Mesenteric fat pad (tissue), 1 donor: ENCODE data around the gene ZDHHC14. TPM values are rescaled to one million over a fixed set of nuclear protein-coding genes. Genes with fewer than 3 reads are reported as not detected.
"Not testable (repeated sequence)": the region's sequence is repeated elsewhere in the genome, so short reads cannot be mapped to it uniquely, and the experiment has no call there.

Experiments
- DNase-seq: peaks from one replicate; pipeline ENCODE4 v3.0.0-alpha.2; 2020; ENCODE audit warnings: low spot score
- total RNA-seq: library from RNA; stranded (reverse); fragmentation: NEBNext Ultra II Directional; extraction: Animal tissue kit (Norgen Biotek cat#: 25700); gene quantifications from one replicate; pipeline ENCODE4 v1.2.1, GENCODE V29; 2021
- donor health status: DM: yes; HTN: yes; CAD: no.

ZDHHC14 gene
- total RNA-seq, 1 donor from 2014 or later, result 8.5 TPM

- peak; percentile 94 for DNase-seq
These were observed 1.1 kb upstream of the ZDHHC14 start for GRCh38 chr6:157379656-157380457.

GRCh38 chr6:157380458-157380778 lies 572 bp upstream of the ZDHHC14 start:
- no peak for DNase-seq

- DNase-seq, result no peak
These were observed 936 bp downstream of the ZDHHC14 start for GRCh38 chr6:157381631-157382621.

- DNase-seq, result no peak
These were observed 1.8 kb downstream of the ZDHHC14 start for GRCh38 chr6:157382821-157383220.

GRCh38 chr6:157383471-157383870 lies 2.5 kb downstream of the ZDHHC14 start:
- no peak for DNase-seq

GRCh38 chr6:157384962-157385361 lies 4.0 kb downstream of the ZDHHC14 start:
- not testable (repeated sequence) for DNase-seq

- no peak for DNase-seq
These were observed 4.5 kb downstream of the ZDHHC14 start for GRCh38 chr6:157385482-157385881.

GRCh38 chr6:157386023-157386422 lies 5.0 kb downstream of the ZDHHC14 start:
- no peak for DNase-seq

GRCh38 chr6:157386454-157386853 lies 5.5 kb downstream of the ZDHHC14 start:
- DNase-seq, result no peak

- DNase-seq, result no peak
These were observed 7.9 kb downstream of the ZDHHC14 start for GRCh38 chr6:157388924-157389323.

GRCh38 chr6:157390273-157391060 lies 9.5 kb downstream of the ZDHHC14 start:
- no peak for DNase-seq

- no peak for DNase-seq
These were observed 12.1 kb downstream of the ZDHHC14 start for GRCh38 chr6:157392927-157393668.

GRCh38 chr6:157393669-157394327 lies 12.8 kb downstream of the ZDHHC14 start:
- no peak for DNase-seq

GRCh38 chr6:157395199-157395598 lies 14.2 kb downstream of the ZDHHC14 start:
- DNase-seq, result not testable (repeated sequence)

- DNase-seq, result no peak
These were observed 15.0 kb downstream of the ZDHHC14 start for GRCh38 chr6:157396026-157396425.

- no peak for DNase-seq
These were observed 16.7 kb downstream of the ZDHHC14 start for GRCh38 chr6:157397660-157398059.

GRCh38 chr6:157398151-157398550 lies 17.2 kb downstream of the ZDHHC14 start:
- no peak for DNase-seq

- DNase-seq, result no peak
These were observed 19.7 kb downstream of the ZDHHC14 start for GRCh38 chr6:157400676-157401075.

- DNase-seq, result no peak
These were observed 20.8 kb downstream of the ZDHHC14 start for GRCh38 chr6:157401734-157402338.
